GM23248 (cell line): ENCODE data around the gene DNAH8. TPM values are rescaled to one million over a fixed set of nuclear protein-coding genes. Genes with fewer than 3 reads are reported as not detected.

ENCODE experiments used
- DNase-seq: peaks from one replicate; pipeline ENCODE4 v3.0.0-alpha.2; 2015
- H2AFZ ChIP-seq: fragments of 200-600 bp; sonication (generic); 2 replicates; pipeline ENCODE4 v1.6.1; 2016; ENCODE audit warnings: antibody characterized with exemption
- H3F3A ChIP-seq: fragments of 200-600 bp; sonication (generic); 2 replicates; pipeline ENCODE4 v1.6.1; 2016; ENCODE audit warnings: mild to moderate bottlenecking, antibody characterized with exemption, mixed run types; ENCODE audit not compliant: insufficient read depth
- H3K27ac ChIP-seq: fragments of 200-600 bp; sonication (generic); 2 replicates; pipeline ENCODE4 v1.5.1; 2016; ENCODE audit warnings: mild to moderate bottlenecking
- H3K27me3 ChIP-seq: fragments of 200-600 bp; sonication (generic); replicated peaks from 2 replicates; pipeline ENCODE4 v1.6.1; 2016; ENCODE audit warnings: mild to moderate bottlenecking; ENCODE audit not compliant: insufficient read depth
- H3K36me3 ChIP-seq: fragments of 200-600 bp; sonication (generic); 2 replicates; pipeline ENCODE4 v1.6.1; 2016; ENCODE audit warnings: low read depth, mild to moderate bottlenecking
- H3K4me1 ChIP-seq: fragments of 200-600 bp; sonication (generic); 2 replicates; pipeline ENCODE4 v1.6.1; 2016; ENCODE audit warnings: mild to moderate bottlenecking; ENCODE audit not compliant: insufficient read depth
- H3K4me2 ChIP-seq: fragments of 200-600 bp; sonication (generic); one replicate; pipeline ENCODE4 v1.6.1; 2016; ENCODE audit warnings: mild to moderate bottlenecking; ENCODE audit not compliant: unreplicated experiment
- H3K4me3 ChIP-seq: fragments of 200-600 bp; sonication (generic); 2 replicates; pipeline ENCODE4 v1.5.1; 2016; ENCODE audit warnings: mild to moderate bottlenecking
- H3K79me2 ChIP-seq: fragments of 200-600 bp; sonication (generic); 2 replicates; pipeline ENCODE4 v1.6.1; 2016; ENCODE audit warnings: mild to moderate bottlenecking; ENCODE audit not compliant: insufficient read depth
- H3K9ac ChIP-seq: fragments of 200-600 bp; sonication (generic); 2 replicates; pipeline ENCODE4 v1.6.1; 2016; ENCODE audit warnings: mild to moderate bottlenecking
- H3K9me2 ChIP-seq: fragments of 200-600 bp; sonication (generic); 2 replicates; pipeline ENCODE4 v1.6.1; 2016; ENCODE audit warnings: mixed run types, mild to moderate bottlenecking, moderate library complexity; ENCODE audit not compliant: insufficient read depth
- H3K9me3 ChIP-seq: fragments of 200-600 bp; sonication (generic); one replicate; pipeline ENCODE4 v1.6.1; 2017; ENCODE audit warnings: low read depth
- H4K20me1 ChIP-seq: fragments of 200-600 bp; sonication (generic); 2 replicates; pipeline ENCODE4 v1.6.0; 2016; ENCODE audit not compliant: insufficient read depth
- EZH2 ChIP-seq: fragments of 200-600 bp; sonication (generic); IDR thresholded peaks from 2 replicates; pipeline ENCODE4 v1.6.1; 2018; ENCODE audit warnings: antibody characterized with exemption, mild to moderate bottlenecking; ENCODE audit not compliant: insufficient read depth, poor library complexity, severe bottlenecking
- EZH2phosphoT487 ChIP-seq: fragments of 200-600 bp; sonication (generic); IDR thresholded peaks from 2 replicates; pipeline ENCODE4 v1.6.1; 2018; ENCODE audit warnings: antibody characterized with exemption, moderate library complexity, mild to moderate bottlenecking, low read depth; ENCODE audit not compliant: insufficient read depth
- WGBS, 2 experiments: methylation state at CpG; one replicate each; pipeline ENCODE4 v1.1.6; 2015 to 2017; ENCODE audit warnings: low lambda C conversion rate in 2 of 2, low coverage in 1 of 2; ENCODE audit errors: missing lambda C conversion rate in 2 of 2; 5-methylcytosine and 5-hydroxymethylcytosine counted together
- in situ Hi-C: fragments of 300-500 bp; cut with MboI; formaldehyde crosslinking; loops from 2 replicates; pipeline ENCODE4 v1.15.0; 2020
- polyA plus RNA-seq: library from polyadenylated mRNA; unstranded; fragments of >200 nt; fragmentation: Nextera tagmentation; extraction: Ambion mirVana; gene quantifications from 2 replicates; pipeline ENCODE4 v1.2.1, GENCODE V29; 2016
- total RNA-seq: library from RNA; depleted of rRNA; stranded (reverse); fragments of >200 nt; shearing (Covaris generic); gene quantifications from 2 replicates; pipeline ENCODE4 v1.2.3, GENCODE V29; 2014

Gene DNAH8
- total and polyA plus RNA-seq, 2 experiments from 2014 or later = not detected

DNA sequence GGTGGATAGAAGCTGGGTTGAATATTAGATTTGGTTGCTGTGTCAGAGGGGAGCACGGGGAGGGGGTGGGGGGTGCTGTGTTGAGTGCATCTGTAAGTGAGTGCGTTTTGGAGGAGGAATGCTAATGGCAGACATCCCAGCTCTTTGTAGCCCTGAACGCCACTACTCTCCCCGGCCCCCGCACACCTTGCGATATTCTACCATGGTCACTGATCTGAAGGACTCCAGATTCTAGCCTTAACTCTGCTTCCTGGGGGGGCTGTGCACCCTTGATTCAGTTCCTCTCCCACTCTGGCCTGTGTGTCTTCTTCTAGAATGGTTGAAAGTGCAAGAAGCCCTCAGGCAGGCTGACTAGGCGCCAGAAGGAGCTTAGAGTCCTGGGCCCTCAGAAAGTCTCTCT, 340.6 kb downstream of the DNAH8 start:
- Histone ChIP-seq H3K9me3 (no peaks in the 10 kb centered on the region), H3K27me3 (0 out of 2 replicates have a peak, but pooled peaks cover 3% of the 10 kb centered on the region), H3K4me2 (no peak overlapping the region), H3K4me3 (no peak overlapping the region), H3K9ac (no peak overlapping the region), H3K9me2 (no peaks in the 10 kb centered on the region), H3K4me1 (no peaks in the 10 kb centered on the region), H3K27ac (no peak overlapping the region), H3K79me2 (no peaks in the 10 kb centered on the region), H4K20me1 (no peaks in the 10 kb centered on the region), H3K36me3 (no peaks in the 10 kb centered on the region), H3F3A (no peaks in the 10 kb centered on the region), H2AFZ (no peak overlapping the region)
- no peak for DNase-seq
- TF ChIP-seq EZH2phosphoT487 = no peak
- TF ChIP-seq EZH2 = no peak
- 42 to 47% methylated on average over 5 to 7 of the region's 7 CpGs for WGBS, 2 experiments
- in situ Hi-C loops = no loop called here

DNA sequence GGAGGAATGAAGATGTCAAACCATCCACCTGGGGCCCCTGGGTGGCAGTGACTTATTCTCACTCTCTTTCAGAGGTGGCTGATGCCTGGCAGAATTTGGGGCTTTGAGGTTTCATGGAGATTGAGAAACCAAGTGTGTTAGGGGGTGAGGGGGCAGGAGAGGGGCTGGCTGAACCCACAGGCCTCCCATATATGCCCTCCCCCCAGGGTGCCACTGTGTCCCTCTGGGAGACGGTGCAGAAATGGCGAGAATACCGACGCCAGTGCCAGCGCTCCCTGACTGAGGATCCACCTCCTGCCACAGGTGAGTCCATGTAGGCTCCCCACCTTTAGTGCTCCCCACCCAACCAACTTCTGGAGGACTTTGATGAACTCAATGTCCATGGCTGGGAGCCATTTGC, 341.1 kb downstream of the DNAH8 start:
- in situ Hi-C loops = no loop called here
- Histone ChIP-seq H3K4me1 (no peaks in the 10 kb centered on the region), H3K79me2 (no peaks in the 10 kb centered on the region), H2AFZ (no peak overlapping the region), H3K9ac (no peak overlapping the region), H3F3A (no peaks in the 10 kb centered on the region), H3K27me3 (0 out of 2 replicates have a peak, but pooled peaks cover 3% of the 10 kb centered on the region), H3K27ac (no peak overlapping the region), H3K9me2 (no peaks in the 10 kb centered on the region), H3K4me3 (no peak overlapping the region), H3K4me2 (no peak overlapping the region), H4K20me1 (no peaks in the 10 kb centered on the region), H3K36me3 (no peaks in the 10 kb centered on the region), H3K9me3 (no peaks in the 10 kb centered on the region)
- 74 to 80% methylated on average over 5 of the region's 5 CpGs for WGBS, 2 experiments
- no peak for DNase-seq
- TF ChIP-seq EZH2 = no peak
- TF ChIP-seq EZH2phosphoT487 = no peak

DNA sequence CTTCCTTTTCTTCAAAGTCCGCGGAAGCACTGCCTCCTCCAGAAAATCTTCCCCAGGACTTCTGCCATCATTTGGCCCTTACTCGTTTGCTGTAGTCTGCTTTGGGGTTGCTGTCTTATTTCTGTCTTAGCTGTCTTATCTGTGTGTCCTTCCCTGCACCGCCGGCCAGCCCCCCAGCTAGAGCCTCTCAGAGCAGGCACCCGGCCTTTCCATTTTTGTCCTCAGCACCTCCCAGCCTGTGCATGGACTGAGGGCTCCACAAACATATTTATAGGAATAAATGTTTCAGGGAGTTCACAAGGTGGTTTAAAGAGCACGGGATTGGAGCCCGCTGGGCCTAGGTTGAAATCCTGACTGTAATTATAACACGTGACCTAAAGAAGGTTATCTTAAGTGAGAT, 341.6 kb downstream of the DNAH8 start:
- Histone ChIP-seq H3F3A (no peaks in the 10 kb centered on the region), H3K27me3 (0 out of 2 replicates have a peak, but pooled peaks cover 3% of the 10 kb centered on the region), H3K27ac (no peak overlapping the region), H3K9ac (no peak overlapping the region), H3K9me3 (no peaks in the 10 kb centered on the region), H4K20me1 (no peaks in the 10 kb centered on the region), H3K4me2 (no peak overlapping the region), H2AFZ (no peak overlapping the region), H3K79me2 (no peaks in the 10 kb centered on the region), H3K4me3 (no peak overlapping the region), H3K36me3 (no peaks in the 10 kb centered on the region), H3K9me2 (no peaks in the 10 kb centered on the region), H3K4me1 (no peaks in the 10 kb centered on the region)
- no peak for TF ChIP-seq EZH2
- no peak for TF ChIP-seq EZH2phosphoT487
- no peak for DNase-seq
- in situ Hi-C loops = no loop called here
- 59 to 63% methylated on average over 9 of the region's 9 CpGs for WGBS, 2 experiments

DNA sequence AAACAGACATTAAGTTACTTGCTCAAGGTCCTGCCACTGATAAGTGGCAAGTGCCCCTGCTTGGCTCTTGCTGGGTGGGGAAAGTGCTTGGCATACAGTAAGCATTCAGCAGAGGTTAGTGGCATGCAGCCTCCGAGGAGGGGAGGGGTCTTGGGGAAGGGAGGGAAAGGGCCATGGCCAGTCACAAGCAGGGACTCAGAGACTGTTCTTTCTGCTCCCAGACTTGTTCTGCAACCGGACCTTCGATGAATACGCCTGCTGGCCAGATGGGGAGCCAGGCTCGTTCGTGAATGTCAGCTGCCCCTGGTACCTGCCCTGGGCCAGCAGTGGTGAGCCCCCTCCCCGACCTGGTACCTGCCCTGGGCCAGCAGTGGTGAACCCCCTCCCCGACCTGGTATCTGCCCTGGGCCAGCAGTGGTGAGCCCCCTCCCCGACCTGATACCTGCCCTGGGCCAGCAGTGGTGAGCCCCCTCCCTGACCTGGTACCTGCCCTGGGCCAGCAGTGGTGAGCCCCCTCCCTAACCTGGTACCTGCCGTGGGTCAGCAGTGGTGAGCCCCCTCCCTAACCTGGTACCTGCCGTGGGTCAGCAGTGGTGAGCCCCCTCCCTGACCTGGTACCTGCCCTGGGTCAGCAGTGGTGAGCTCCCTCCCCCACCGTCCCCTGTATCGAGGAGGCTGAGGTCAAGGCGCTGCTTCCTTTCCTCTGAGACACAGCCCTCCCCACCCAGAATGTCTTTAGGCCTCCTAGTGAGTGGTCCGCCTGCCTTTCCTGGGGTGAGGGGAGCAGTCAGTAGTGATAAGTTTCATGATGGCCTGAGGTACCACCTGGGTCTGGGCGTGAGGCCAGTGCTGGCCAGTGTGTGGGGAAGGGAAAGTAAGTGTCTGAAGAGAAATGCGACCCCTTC, 342.4 kb downstream of the DNAH8 start:
- 0 out of 2 replicates have a peak, but pooled peaks cover 4% of the 10 kb centered on the region for H3K27me3 ChIP-seq
- H3K79me2 ChIP-seq = no peaks in the 10 kb centered on the region
- H3K4me1 ChIP-seq = no peaks in the 10 kb centered on the region
- no peak for TF ChIP-seq EZH2phosphoT487
- TF ChIP-seq EZH2 = no peak
- H3K4me3 ChIP-seq = no peak overlapping the region
- in situ Hi-C loops = no loop called here
- 29 to 32% methylated on average over 12 to 16 of the region's 17 CpGs for WGBS, 2 experiments
- H3K27ac ChIP-seq = no peak overlapping the region
- no peak overlapping the region for H3K9ac ChIP-seq
- no peaks in the 10 kb centered on the region for H3K9me3 ChIP-seq
- no peaks in the 10 kb centered on the region for H4K20me1 ChIP-seq
- DNase-seq = no peak
- no peak overlapping the region for H3K4me2 ChIP-seq
- H2AFZ ChIP-seq = no peak overlapping the region
- no peaks in the 10 kb centered on the region for H3F3A ChIP-seq
- H3K36me3 ChIP-seq = no peaks in the 10 kb centered on the region
- H3K9me2 ChIP-seq = no peaks in the 10 kb centered on the region
